Activated gamma-delta T cell treated with anti-CD3 and anti-CD28 coated beads, Interleukin-2, amount 50 U/mL, for 16 hours (primary cell): ENCODE results near the gene TRMT11.
"Not testable (repeated sequence)": the region's sequence is repeated elsewhere in the genome, so short reads cannot be mapped to it uniquely, and the experiment has no call there.

Experiments used
- DNase-seq: peaks from one replicate; pipeline ENCODE4 v3.0.0-alpha.2; 2020; ENCODE audit warnings: low read depth

The TRMT11 gene

GRCh38 chr6:126047648-126048047 is 61.3 kb downstream of the TRMT11 start:
- no peak for DNase-seq

DNA sequence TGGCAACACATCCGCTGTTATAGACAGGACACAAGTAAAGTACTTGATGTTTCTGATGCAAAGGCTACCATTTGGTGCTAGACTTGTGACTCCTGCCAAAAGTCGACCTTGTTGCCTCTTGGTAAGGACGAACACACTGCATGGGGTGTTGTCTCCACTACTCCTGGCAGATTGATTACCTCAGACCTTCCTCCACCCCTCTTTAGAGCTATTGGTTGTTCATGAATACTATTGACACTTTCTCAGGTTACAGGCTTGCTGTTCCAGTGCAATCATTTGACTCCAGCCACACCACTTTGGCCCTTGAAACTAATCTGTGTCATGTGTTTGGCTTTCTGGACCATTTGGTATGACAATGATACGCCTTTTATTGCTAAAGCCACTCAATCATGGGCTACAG is 62.3 kb downstream of the TRMT11 start:
- DNase-seq, result no peak

DNA sequence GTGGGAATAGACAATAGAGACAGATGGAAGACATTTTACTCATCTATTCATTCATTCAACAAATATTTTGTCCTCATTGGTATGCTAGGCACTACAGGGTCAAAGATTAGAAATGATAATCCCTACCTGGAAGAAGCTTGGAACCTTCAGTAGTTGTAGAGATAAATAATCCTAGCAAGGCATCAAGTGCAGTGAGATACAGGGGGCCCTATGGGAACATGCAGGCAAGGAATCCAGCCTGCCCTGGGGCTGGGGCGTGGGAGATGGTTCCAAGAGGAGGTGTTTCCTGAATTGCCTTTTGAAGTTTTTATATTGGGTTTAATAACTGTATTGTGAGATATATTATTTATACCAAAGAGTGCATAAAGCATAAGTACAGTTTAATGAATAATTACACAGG is 64.5 kb downstream of the TRMT11 start:
- DNase-seq, result no peak

GRCh38 chr6:126051791-126052190 is 65.5 kb downstream of the TRMT11 start:
- no peak for DNase-seq

DNA sequence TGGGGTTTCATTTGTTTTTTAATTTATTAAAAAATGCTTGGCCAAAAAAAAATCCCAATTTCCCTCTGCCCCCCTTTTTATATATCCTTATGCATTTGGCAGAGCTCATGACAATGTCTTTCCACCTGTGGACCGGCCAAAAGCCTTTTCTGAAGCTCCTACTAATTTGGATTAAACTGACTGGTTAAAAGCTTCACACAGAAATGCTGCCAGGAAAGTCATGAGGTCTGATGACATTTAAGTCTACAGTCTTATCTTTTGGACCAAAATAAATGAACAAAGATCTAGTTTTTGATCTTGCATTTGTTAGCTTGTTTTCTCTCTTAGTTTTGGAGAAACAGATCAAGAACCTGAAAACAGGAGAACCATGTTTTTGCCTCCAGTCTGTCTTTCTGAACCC is 66.1 kb downstream of the TRMT11 start:
- no peak for DNase-seq

GRCh38 chr6:126054258-126054702 is 67.9 kb downstream of the TRMT11 start:
- DNase-seq, result no peak

DNA sequence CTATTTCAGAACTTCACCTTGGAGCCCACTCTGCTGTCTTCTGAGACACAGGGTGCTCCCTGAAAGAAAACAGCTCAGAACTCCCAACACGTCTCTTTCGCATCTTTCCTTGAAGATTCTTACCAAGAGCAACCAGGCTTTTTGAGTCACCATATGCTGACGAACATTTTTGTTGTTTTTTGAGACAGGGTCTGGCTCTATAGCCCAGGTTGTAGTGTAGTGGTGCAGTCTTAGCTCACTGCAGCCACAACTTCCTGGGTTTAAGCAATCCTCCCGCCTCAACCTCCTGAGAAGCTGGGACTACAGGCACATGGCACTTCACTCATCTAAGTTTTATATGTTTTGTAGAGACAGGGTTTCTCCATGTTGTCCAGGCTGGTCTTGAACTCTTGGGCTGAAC is 68.5 kb downstream of the TRMT11 start:
- DNase-seq, result no peak

GRCh38 chr6:126055449-126055848 is 69.1 kb downstream of the TRMT11 start:
- no peak for DNase-seq

- DNase-seq, result no peak
Measured at GRCh38 chr6:126056355-126057004, 70.1 kb downstream of the TRMT11 start.

- DNase-seq, result not testable (repeated sequence)
Measured at GRCh38 chr6:126058085-126058484, 71.7 kb downstream of the TRMT11 start.

GRCh38 chr6:126060400-126060799 is 74.1 kb downstream of the TRMT11 start:
- no peak for DNase-seq

DNA sequence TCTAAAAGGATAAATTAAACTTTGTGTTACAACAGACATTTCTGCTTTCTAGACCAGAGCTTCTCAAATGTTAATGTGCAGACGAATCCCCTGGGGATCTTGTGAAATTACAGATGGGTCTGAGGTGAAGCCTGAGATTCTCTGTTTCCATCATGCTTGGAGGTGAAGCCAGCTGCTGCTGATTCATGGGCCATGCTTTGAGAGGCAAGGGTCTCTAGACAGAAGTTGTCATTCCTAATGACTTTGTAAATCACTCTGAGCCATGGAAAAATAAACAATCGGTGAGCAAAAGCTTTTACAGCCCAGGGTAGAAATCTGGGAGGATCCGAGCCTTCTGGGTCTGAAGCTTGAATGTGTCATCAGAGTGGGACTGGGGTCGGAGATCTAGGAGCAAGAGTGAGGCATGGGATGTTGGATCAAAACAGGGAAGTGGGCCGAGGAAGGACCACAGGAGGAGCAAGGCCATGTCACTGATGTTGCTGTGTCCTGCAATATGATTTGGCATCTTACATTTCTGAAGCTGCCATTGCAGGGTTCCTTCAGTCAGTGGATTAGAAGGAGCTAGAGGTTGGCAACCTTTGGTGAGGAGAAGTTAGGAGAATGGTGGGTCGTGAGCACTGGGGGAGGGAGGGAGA is 77.3 kb downstream of the TRMT11 start:
- DNase-seq, result no peak

DNA sequence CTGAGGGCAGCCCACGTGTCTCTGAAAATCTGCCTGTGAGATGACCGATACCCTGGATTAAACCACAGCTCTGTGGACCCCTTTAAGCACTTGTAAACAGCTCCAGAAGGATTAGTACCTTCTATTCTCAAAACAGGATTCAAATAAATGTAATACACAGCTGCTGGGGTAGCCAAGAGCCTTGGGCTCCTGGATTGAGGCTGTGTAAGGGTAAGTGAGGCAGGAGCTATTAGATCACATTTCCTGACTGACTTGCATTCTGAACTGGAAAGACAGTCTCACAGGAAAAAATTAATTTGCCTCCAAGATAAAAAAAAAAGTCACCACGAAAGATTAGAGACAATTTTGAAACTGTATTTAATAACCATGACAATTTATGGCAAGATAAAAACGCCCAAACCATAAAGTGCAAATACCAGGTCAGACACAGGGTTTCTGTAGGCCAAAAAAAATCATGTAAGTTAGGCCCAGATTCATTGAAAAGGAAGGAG is 78.0 kb downstream of the TRMT11 start:
- no peak for DNase-seq

GRCh38 chr6:126064748-126065401 is 78.5 kb downstream of the TRMT11 start:
- no peak for DNase-seq

DNA sequence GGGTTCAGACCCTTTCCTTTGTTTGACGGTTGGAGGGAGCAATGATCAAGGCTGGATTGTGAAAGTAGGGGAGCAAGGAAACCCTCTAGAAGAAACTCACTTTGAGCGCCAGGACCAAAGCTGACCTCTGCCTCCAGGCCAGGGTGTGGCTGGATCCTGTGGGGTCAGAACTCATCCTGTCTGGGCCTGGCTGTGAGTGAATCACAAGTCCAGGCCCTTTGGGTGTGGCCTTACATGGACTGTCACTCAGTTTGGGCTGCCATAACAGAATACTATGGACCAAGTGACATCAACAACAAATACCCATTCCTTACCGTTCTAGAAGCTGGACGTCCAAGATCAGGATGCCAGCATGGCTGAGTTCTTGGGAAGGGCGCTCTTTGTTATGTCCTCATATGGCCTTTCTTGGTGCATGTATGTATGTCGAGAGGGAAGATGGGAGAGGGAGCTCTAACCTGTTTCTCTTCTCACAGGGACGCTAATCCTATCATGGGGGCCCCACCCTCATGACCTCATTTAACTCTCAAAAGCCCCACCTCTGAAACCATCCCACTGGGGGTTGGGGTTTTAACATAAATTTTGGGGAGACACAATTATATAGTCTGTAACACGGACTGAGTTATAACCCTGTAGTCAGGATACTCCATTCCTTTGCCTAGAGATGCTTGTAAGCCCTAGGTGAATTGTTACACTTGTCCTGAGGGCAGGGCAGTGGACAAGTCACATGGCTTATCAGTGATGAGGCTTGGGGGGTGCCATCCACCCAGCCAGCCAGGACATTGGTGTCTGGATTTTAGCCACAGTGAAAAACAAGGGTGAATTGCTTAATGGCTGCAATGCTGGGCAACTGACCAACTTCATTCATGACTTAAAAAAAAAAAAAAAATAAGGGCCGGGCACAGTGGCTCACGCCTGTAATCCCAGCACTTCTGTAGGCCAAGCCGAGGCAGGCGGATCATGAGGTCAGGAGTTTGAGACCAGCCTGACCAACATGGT is 80.0 kb downstream of the TRMT11 start:
- DNase-seq, result no peak

GRCh38 chr6:126067073-126067472 is 80.7 kb downstream of the TRMT11 start:
- no peak for DNase-seq

- no peak for DNase-seq
Measured at GRCh38 chr6:126069449-126069848, 83.1 kb downstream of the TRMT11 start.

- no peak for DNase-seq
Measured at GRCh38 chr6:126071000-126071647, 84.8 kb downstream of the TRMT11 start.

- DNase-seq, result no peak
Measured at GRCh38 chr6:126072172-126072571, 85.8 kb downstream of the TRMT11 start.

DNA sequence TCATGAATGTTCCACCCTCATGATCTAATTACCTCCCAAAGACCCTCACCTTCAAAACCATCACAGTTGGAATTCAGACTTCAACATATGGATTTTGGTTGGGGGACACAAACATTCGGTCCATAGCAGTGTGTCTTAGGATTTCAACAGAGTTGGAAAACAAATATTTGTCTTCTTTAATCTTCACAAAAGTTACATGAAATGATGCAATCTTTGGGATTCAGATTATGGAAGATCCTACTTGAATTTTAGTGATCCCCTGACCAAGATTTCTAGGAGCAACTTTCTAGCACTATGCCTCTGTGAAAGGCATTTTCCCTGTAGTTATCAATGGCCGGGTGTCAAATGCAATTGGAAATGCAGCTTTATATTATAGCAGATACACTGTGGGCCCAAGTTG is 86.5 kb downstream of the TRMT11 start:
- no peak for DNase-seq

DNA sequence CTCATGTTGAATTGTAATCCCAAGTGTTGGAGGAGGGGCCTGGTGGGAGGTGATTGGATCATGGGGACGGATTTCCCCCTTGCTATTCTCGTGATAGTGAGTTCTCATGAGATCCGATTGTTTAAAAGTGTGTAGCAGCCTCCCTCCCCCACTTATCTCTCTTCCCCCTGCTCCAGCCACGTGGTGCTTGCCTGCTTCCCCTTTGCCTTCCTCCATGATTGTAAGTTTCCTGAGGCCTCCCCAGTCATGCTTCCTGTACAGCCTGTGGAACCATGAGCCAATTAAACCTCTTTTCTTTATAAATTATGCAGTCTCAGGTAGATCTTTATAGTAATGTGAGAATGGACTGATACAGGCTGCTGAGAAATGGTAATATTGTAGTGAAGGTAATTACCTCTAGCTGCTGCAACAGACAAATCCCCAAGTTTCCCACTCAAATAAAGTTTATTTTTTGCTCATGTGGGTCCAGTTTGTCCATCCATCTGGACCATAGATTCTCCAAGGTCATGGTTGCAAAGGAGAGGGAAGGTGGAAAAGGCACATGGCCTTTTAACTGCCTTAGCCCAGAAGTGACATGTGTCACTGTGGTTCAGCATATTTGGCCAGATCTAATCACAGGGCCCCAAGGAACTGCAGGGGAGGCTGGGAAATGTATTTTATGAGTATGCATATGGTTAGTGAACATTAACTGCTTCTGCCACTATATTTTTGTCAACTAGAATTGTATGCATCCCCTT is 89.2 kb downstream of the TRMT11 start:
- no peak for DNase-seq
